ENCODE data around the gene PARD3B.

- TF ChIP-seq EGR1 (IDR thresholded peaks at IDR 0.05; ENCODE audit: borderline replicate concordance, low read depth, low read length), result no peak
- TF ChIP-seq POU5F1 (IDR thresholded peaks at IDR 0.05; ENCODE audit: low read depth, low read length), result no peak
- TF ChIP-seq POLR2A (IDR thresholded peaks at IDR 0.05; ENCODE audit: control extremely low read depth in 1 of 2, low read depth in 2 of 2, low read length in 2 of 2), result no peak
- no peak for TF ChIP-seq SP2 (IDR thresholded peaks at IDR 0.05; ENCODE audit: low read length)
- no peak for TF ChIP-seq CBX8 (IDR thresholded peaks at IDR 0.05; ENCODE audit: borderline replicate concordance, low read depth, low read length)
- TF ChIP-seq CTCF (IDR thresholded peaks at IDR 0.05; ENCODE audit: control extremely low read depth in 1 of 3, insufficient read depth in 1 of 3, low read depth in 1 of 3, low read length in 3 of 3), result peak in 1 of 3 experiments; percentile 11; a peak in 1 of 4 replicates
- no peak for TF ChIP-seq POLR2AphosphoS5 (IDR thresholded peaks at IDR 0.05; ENCODE audit: low read depth, low read length)
- no peak for TF ChIP-seq SIRT6 (IDR thresholded peaks at IDR 0.05; ENCODE audit: low read length)
Measured at GRCh38 chr2:205539603-205540002, 994.3 kb downstream of the PARD3B start.

All from H1 (cell line).